IMR-90 (cell line): ENCODE measurements around the gene UBALD1. TPM values are rescaled to one million over a fixed set of nuclear protein-coding genes. Genes with fewer than 3 reads are reported as not detected.

Experiments used
- ATAC-seq: fragments of 200-7000 bp; cut with Tn5 transposase; 2 replicates; pipeline ENCODE4 v1.9.1; 2020; ENCODE audit warnings: low read depth, mild to moderate bottlenecking, moderate library complexity
- BruUV-seq: library from RNA; stranded (reverse); fragments of 400-500 nt; replicated peaks from 2 replicates; lab custom pipeline; 2021; lab: Mats Ljungman, UMichigan
- CTCF ChIA-PET: fragments of 300-600 bp; formaldehyde crosslinking; extraction: SDS; loops from one replicate; lab custom pipeline; 2021; ENCODE audit warnings: antibody characterized with exemption; lab: Yijun Ruan, JAX
- POLR2A ChIA-PET: fragments of 300-600 bp; sonication (Branson Sonifier 250); formaldehyde crosslinking; loops from one replicate; lab custom pipeline; 2022; ENCODE audit warnings: antibody characterized with exemption; ENCODE audit not compliant: unreplicated experiment; lab: Charles Lee
- DNase-seq: peaks from one replicate; pipeline ENCODE4 v3.0.0; 2013
- H2AFZ ChIP-seq: replicated peaks from 2 replicates; pipeline ENCODE3; 2013; ENCODE audit warnings: low read length, mild to moderate bottlenecking; ENCODE audit not compliant: poor library complexity
- H2AK5ac ChIP-seq: 2 replicates; pipeline ENCODE4 v1.6.1; 2013; ENCODE audit warnings: low read depth, low read length, inconsistent platforms
- H2AK9ac ChIP-seq: replicated peaks from 2 replicates; pipeline ENCODE3; 2013; ENCODE audit warnings: mild to moderate bottlenecking, low read depth, low read length, moderate library complexity; ENCODE audit not compliant: poor library complexity
- H2BK120ac ChIP-seq: 2 replicates; pipeline ENCODE4 v1.6.1; 2013; ENCODE audit warnings: low read depth, low read length, inconsistent platforms
- H2BK15ac ChIP-seq: 3 replicates; pipeline ENCODE4 v1.6.1; 2013; ENCODE audit warnings: low read depth, low read length, inconsistent platforms
- H2BK20ac ChIP-seq: 2 replicates; pipeline ENCODE4 v1.6.1; 2013; ENCODE audit warnings: low read depth, mild to moderate bottlenecking, inconsistent platforms, low read length, moderate library complexity
- H2BK5ac ChIP-seq: 2 replicates; pipeline ENCODE4 v1.6.1; 2013; ENCODE audit warnings: mild to moderate bottlenecking, low read depth, low read length, inconsistent platforms; ENCODE audit not compliant: poor library complexity, severe bottlenecking
- H3K14ac ChIP-seq: replicated peaks from 2 replicates; pipeline ENCODE4 v1.6.1; 2013; ENCODE audit warnings: low read depth, low read length, inconsistent platforms
- H3K18ac ChIP-seq: 2 replicates; pipeline ENCODE4 v1.6.1; 2013; ENCODE audit warnings: low read depth, low read length, control low read depth
- H3K23ac ChIP-seq: 2 replicates; pipeline ENCODE4 v1.6.1; 2013; ENCODE audit warnings: low read depth, low read length, inconsistent platforms
- H3K27ac ChIP-seq: 2 replicates; pipeline ENCODE4 v1.5.1; 2013; ENCODE audit warnings: mild to moderate bottlenecking, control low read depth, low read length; ENCODE audit not compliant: insufficient read depth
- H3K27me3 ChIP-seq: 2 replicates; pipeline ENCODE4 v1.6.1; 2013; ENCODE audit warnings: low read length; ENCODE audit not compliant: control insufficient read depth, insufficient read depth
- H3K36me3 ChIP-seq: 2 replicates; pipeline ENCODE4 v1.6.1; 2013; ENCODE audit warnings: low read length, mixed read lengths; ENCODE audit not compliant: control insufficient read depth, insufficient read depth
- H3K4ac ChIP-seq: 2 replicates; pipeline ENCODE4 v1.6.1; 2013; ENCODE audit warnings: low read depth, low read length, inconsistent platforms
- H3K4me1 ChIP-seq: 2 replicates; pipeline ENCODE4 v1.6.1; 2013; ENCODE audit warnings: low read length, mixed read lengths; ENCODE audit not compliant: control insufficient read depth, insufficient read depth
- H3K4me2 ChIP-seq: 2 replicates; pipeline ENCODE4 v1.6.1; 2013; ENCODE audit warnings: low read depth, mild to moderate bottlenecking, control low read depth, low read length, moderate library complexity
- H3K4me3 ChIP-seq: 2 replicates; pipeline ENCODE4 v1.5.1; 2013; ENCODE audit warnings: low read depth, mild to moderate bottlenecking, control low read depth, low read length, moderate library complexity; ENCODE audit not compliant: insufficient read depth
- H3K56ac ChIP-seq: 2 replicates; pipeline ENCODE4 v1.6.1; 2013; ENCODE audit warnings: low read length, inconsistent platforms; ENCODE audit not compliant: insufficient read depth; ENCODE audit errors: extremely low read depth
- H3K79me1 ChIP-seq, 2 experiments: 2 replicates each; pipeline ENCODE4 v1.6.1; 2013; ENCODE audit warnings: low read length in 2 of 2, inconsistent platforms in 1 of 2, low read depth in 1 of 2
- H3K9ac ChIP-seq: 2 replicates; pipeline ENCODE4 v1.6.1; 2013; ENCODE audit warnings: low read depth, low read length, control low read depth
- H3K9me1 ChIP-seq: 2 replicates; pipeline ENCODE4 v1.6.1; 2013; ENCODE audit warnings: low read length, inconsistent platforms; ENCODE audit not compliant: insufficient read depth
- H3K9me3 ChIP-seq: 2 replicates; pipeline ENCODE4 v1.6.1; 2013; ENCODE audit warnings: low read length; ENCODE audit not compliant: control insufficient read depth, insufficient read depth
- H4K20me1 ChIP-seq: 2 replicates; pipeline ENCODE4 v1.6.1; 2013; ENCODE audit warnings: low read length, inconsistent platforms; ENCODE audit not compliant: insufficient read depth
- H4K5ac ChIP-seq: 2 replicates; pipeline ENCODE4 v1.6.1; 2013; ENCODE audit warnings: mild to moderate bottlenecking, low read depth, low read length, control low read depth
- H4K8ac ChIP-seq, 2 experiments: 2 replicates each; pipeline ENCODE4 v1.6.1; 2013; ENCODE audit warnings: low read depth in 2 of 2, low read length in 2 of 2, control low read depth in 1 of 2, inconsistent platforms in 1 of 2
- H4K91ac ChIP-seq: 2 replicates; pipeline ENCODE4 v1.6.1; 2013; ENCODE audit warnings: low read depth, low read length, inconsistent platforms; ENCODE audit not compliant: insufficient read depth
- BHLHE40 ChIP-seq: fragments of 150-350 bp; IDR thresholded peaks from 2 replicates; pipeline ENCODE4 v1.6.1; 2016; ENCODE audit warnings: mild to moderate bottlenecking, low read depth, low read length
- CHD1 ChIP-seq: IDR thresholded peaks from 2 replicates; pipeline ENCODE4 v1.6.1; 2012; ENCODE audit warnings: low read depth, low read length, improper control_type of control experiment
- FOS ChIP-seq: fragments of 150-350 bp; IDR thresholded peaks from 2 replicates; pipeline ENCODE4 v1.6.1; 2016; ENCODE audit warnings: low read depth, low read length
- MXI1 ChIP-seq: IDR thresholded peaks from 2 replicates; pipeline ENCODE4 v1.6.1; 2012; ENCODE audit warnings: low read depth, mild to moderate bottlenecking, low read length, moderate library complexity, borderline replicate concordance
- RCOR1 ChIP-seq: IDR thresholded peaks from 2 replicates; pipeline ENCODE4 v1.6.1; 2012; ENCODE audit warnings: mild to moderate bottlenecking, low read length, improper control_type of control experiment; ENCODE audit not compliant: insufficient replicate concordance
- USF2 ChIP-seq: fragments of 150-350 bp; IDR thresholded peaks from 2 replicates; pipeline ENCODE4 v1.6.1; 2017; ENCODE audit warnings: mild to moderate bottlenecking, antibody characterized with exemption, low read length, low read depth
- WGBS, 2 experiments: methylation state at CpG; one replicate each; pipeline versions ENCODE4 v1.1.5 to v1.1.7; 2013; ENCODE audit warnings: missing lambda C conversion rate in 2 of 2; ENCODE audit not compliant: insufficient read length in 1 of 2; ENCODE audit errors: extremely low coverage in 2 of 2; 5-methylcytosine and 5-hydroxymethylcytosine counted together
- dilution Hi-C: fragments of 300-500 bp; cut with HindIII; formaldehyde crosslinking; loops from one replicate; pipeline ENCODE4 v1.14.3; 2018; ENCODE audit warnings: low sequenced_read_pairs; ENCODE audit not compliant: unreplicated experiment
- in situ Hi-C: fragments of 300-500 bp; cut with MboI; formaldehyde crosslinking; loops from 3 replicates; pipeline ENCODE4 v1.14.3; 2019; ENCODE audit warnings: low sequenced_read_pairs, inconsistent platforms, mixed read lengths
- intact Hi-C: fragments of 100-400 bp; cut with micrococcal nuclease; formaldehyde crosslinking; loops from 2 replicates; pipeline ENCODE4 v1.10.0; 2022
- polyA plus RNA-seq, 3 experiments: library from polyadenylated mRNA; depleted of rRNA; stranded (reverse); fragments of >200 nt; gene quantifications; 2 replicates each; pipeline ENCODE4 v1.2.3, GENCODE V29; 2012; ENCODE audit warnings: low replicate concordance in 1 of 3
- total RNA-seq: library from RNA; depleted of rRNA; stranded (reverse); fragments of >200 nt; gene quantifications from 2 replicates; pipeline ENCODE4 v1.2.3, GENCODE V29; 2012

Gene UBALD1
- total and polyA plus RNA-seq, 2 of the 4 experiments (the other 2 are of a cell fraction): 1.3 to 14.5 TPM

- TF ChIP-seq FOS (no peak), RCOR1 (no peak)
Measured at GRCh38 chr16:4615384-4616046, 827 bp upstream of the UBALD1 start (continued).

DNA sequence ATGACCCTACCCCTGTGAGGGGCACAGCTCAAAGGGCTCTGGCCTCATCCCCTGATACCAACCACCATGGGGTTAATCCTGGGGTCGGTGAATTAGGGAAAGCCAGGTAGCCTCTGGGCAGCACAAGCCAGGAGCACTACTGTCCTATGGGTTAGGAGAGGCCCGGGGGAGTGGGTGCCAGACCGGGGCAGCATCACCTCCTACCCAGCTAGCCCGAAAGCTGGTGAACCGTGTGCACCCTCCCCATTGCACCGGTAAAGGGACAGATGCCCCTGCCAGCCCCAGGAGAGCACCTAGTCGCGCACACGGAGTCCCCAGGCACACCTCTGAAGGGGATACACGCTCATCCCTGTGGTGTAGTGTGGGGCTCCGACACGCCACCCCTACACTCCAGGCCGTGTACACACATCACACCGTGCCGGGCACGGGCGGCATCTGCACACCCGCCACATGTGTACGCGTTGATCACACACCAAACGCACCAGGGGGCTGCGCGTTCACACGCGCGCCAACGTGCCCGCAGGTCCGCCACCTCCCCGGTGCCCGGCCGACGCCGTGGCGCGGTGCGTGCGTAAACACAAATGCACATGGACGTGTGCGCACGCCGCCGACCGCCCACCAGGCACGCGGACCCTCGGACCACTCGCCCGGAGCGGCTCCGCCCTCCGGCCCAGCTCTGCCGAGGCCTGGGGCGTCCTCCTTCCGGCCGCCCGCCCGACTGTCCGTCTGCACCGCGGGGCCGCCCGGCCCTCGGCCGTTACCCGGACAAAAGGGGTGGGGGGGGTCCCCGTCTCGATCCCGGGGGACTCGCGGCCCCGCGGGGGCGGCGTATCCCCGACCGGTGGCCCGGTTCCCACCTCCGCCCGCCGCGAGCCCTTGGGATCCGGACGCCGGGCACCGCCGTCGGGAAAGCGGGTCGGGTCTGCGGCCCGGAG, 785 bp downstream of the UBALD1 start:
- Histone ChIP-seq H3K4me2 (peak overlapping the region; percentile 100), H3K36me3 (peaks cover 6% of the 10 kb centered on the region; the same call in 1 of the 2 replicates), H4K91ac (peak overlapping the region; percentile 18; the same call in 1 of the 2 replicates), H2BK5ac (peak overlapping the region; percentile 91), H4K20me1 (peaks cover 48% of the 10 kb centered on the region), H3K14ac (peak overlapping the region; percentile 74), H3K23ac (peak overlapping the region; percentile 79), H3K27ac (peak overlapping the region; percentile 99), H3K4me1 (peaks cover 25% of the 10 kb centered on the region), H2BK120ac (no peak overlapping the region), H2BK15ac (no peak overlapping the region), H3K9me3 (no peaks in the 10 kb centered on the region), H3K56ac (peak overlapping the region; percentile 2; the same call in 1 of the 2 replicates), H3K4ac (peak overlapping the region; percentile 85), H3K9ac (peak overlapping the region; percentile 97), H2AK5ac (peak overlapping the region; percentile 68), H3K18ac (no peak overlapping the region; the same call in 1 of the 2 replicates), H3K4me3 (peak overlapping the region; percentile 100), H2AFZ (peak overlapping the region; percentile 98), H4K5ac (peak overlapping the region; percentile 18; the same call in 1 of the 2 replicates), H3K79me1 (peaks cover 16 to 54% of the 10 kb centered on the region in 2 experiments), H3K9me1 (peaks cover 8% of the 10 kb centered on the region), H2AK9ac (peak overlapping the region; percentile 78), H3K27me3 (no peaks in the 10 kb centered on the region), H2BK20ac (no peak overlapping the region), H4K8ac (peak overlapping the region; percentile 68 to 89; a peak in 2 of 4 replicates)
- in situ Hi-C loops (no loop called here), intact Hi-C loops (loop anchor here (2.0 kb wide), 1 partner anchor 343 kb away; no protein-coding TSS in a partner anchor), dilution Hi-C loops (no loop called here)
- CTCF ChIA-PET: no interaction called here
- BruUV-seq: no TSS peak
- POLR2A ChIA-PET: no interaction called here
- peak; percentile 13 for ATAC-seq
- DNase-seq: peak; percentile 48
- TF ChIP-seq USF2: no peak
- peak; percentile 71 for TF ChIP-seq BHLHE40
- TF ChIP-seq MXI1: peak; percentile 97
- TF ChIP-seq CHD1: 0 out of 2 replicates have a peak, but pooled peaks have one; percentile 11
- WGBS, 2 experiments: 0% methylated on average over 29 of the region's 92 CpGs; no CpG with 5 or more reads in 1 of the 2 experiments
